Measurements from ENCODE around the gene CADM1.

DNA sequence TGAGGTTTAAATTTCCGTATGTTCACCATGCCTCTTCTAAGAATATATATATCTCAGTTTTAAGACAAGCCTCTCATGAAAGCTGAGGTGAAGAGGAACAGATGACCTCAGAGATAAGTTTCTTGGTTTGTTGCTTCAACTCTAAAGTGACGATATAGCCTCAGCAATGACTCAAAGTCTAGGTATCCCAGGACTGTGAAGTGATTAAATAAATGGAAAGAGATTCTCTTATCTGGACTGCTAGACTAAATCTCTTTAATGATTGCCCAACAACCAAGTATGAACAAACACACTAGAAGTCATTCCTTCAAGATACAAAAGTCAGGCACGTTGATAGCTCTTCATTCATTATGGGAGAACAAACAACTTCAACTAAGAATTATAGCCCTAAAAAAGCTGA lies 15.3 kb downstream of the CADM1 start:
- TF ChIP-seq CTCF (conservative IDR thresholded peaks at IDR 0.05; ENCODE audit: low read length), result no peak
- no peak for TF ChIP-seq EZH2phosphoT487 (IDR thresholded peaks at IDR 0.05; ENCODE audit: borderline replicate concordance, low read depth, low read length)
